Measurements from ENCODE around the gene KRTAP6-1.

GRCh38 chr21:30567617-30568016, 46.1 kb downstream of the KRTAP6-1 start:
- TF ChIP-seq, protein P1, sequence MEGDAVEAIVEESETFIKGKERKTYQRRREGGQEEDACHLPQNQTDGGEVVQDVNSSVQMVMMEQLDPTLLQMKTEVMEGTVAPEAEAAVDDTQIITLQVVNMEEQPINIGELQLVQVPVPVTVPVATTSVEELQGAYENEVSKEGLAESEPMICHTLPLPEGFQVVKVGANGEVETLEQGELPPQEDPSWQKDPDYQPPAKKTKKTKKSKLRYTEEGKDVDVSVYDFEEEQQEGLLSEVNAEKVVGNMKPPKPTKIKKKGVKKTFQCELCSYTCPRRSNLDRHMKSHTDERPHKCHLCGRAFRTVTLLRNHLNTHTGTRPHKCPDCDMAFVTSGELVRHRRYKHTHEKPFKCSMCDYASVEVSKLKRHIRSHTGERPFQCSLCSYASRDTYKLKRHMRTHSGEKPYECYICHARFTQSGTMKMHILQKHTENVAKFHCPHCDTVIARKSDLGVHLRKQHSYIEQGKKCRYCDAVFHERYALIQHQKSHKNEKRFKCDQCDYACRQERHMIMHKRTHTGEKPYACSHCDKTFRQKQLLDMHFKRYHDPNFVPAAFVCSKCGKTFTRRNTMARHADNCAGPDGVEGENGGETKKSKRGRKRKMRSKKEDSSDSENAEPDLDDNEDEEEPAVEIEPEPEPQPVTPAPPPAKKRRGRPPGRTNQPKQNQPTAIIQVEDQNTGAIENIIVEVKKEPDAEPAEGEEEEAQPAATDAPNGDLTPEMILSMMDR (conservative IDR thresholded peaks at IDR 0.05; ENCODE audit: low read depth, low read length) = no peak
- TF ChIP-seq EZH2 (IDR thresholded peaks at IDR 0.05; ENCODE audit: borderline replicate concordance, low read depth, low read length, poor library complexity, severe bottlenecking) = no peak
